Osteoblast (primary cell): Measurements from ENCODE around the gene PCCA. TPM values are rescaled to one million over a fixed set of nuclear protein-coding genes. Genes with fewer than 3 reads are reported as not detected.

Experiments used
- DNase-seq: peaks from one replicate; pipeline ENCODE4 v3.0.0; 2011; ENCODE audit warnings: low spot score, mixed read lengths; ENCODE audit not compliant: insufficient read length; ENCODE audit errors: missing footprints
- H2AFZ ChIP-seq: 2 replicates; pipeline ENCODE4 v1.6.0; 2011; ENCODE audit warnings: mild to moderate bottlenecking, low read length
- H3K27ac ChIP-seq: 2 replicates; pipeline ENCODE4 v1.5.1; 2011; ENCODE audit warnings: mild to moderate bottlenecking, low read depth, low read length, moderate library complexity
- H3K27me3 ChIP-seq: 2 replicates; pipeline ENCODE4 v1.6.0; 2012; ENCODE audit warnings: mild to moderate bottlenecking, control low read depth, inconsistent platforms, low read length, moderate library complexity; ENCODE audit not compliant: insufficient read depth
- H3K36me3 ChIP-seq: 2 replicates; pipeline ENCODE4 v1.5.1; 2011; ENCODE audit warnings: mild to moderate bottlenecking, low read length, control low read depth, moderate library complexity; ENCODE audit not compliant: insufficient read depth
- H3K4me1 ChIP-seq: 2 replicates; pipeline ENCODE4 v1.5.1; 2011; ENCODE audit warnings: mild to moderate bottlenecking, low read length, control low read depth, moderate library complexity; ENCODE audit not compliant: insufficient read depth
- H3K4me2 ChIP-seq: 2 replicates; pipeline ENCODE4 v1.6.0; 2011; ENCODE audit warnings: mild to moderate bottlenecking, low read length; ENCODE audit not compliant: insufficient read depth
- H3K4me3 ChIP-seq: fragments of 200-600 bp; sonication (generic); 3 replicates; pipeline ENCODE4 v1.5.1; 2012; ENCODE audit warnings: mild to moderate bottlenecking, low read length, inconsistent platforms; ENCODE audit not compliant: insufficient read depth
- H3K79me2 ChIP-seq: 2 replicates; pipeline ENCODE4 v1.6.0; 2012; ENCODE audit warnings: mild to moderate bottlenecking, low read length, control low read depth, inconsistent platforms; ENCODE audit not compliant: insufficient read depth
- H3K9me3 ChIP-seq: 2 replicates; pipeline ENCODE4 v1.5.1; 2011; ENCODE audit warnings: low read depth, low read length, control low read depth
- H4K20me1 ChIP-seq: 2 replicates; pipeline ENCODE4 v1.6.0; 2012; ENCODE audit warnings: mild to moderate bottlenecking, low read length, control low read depth; ENCODE audit not compliant: insufficient read depth
- CTCF ChIP-seq: IDR thresholded peaks from 2 replicates; pipeline ENCODE4 v1.5.1; 2011; ENCODE audit warnings: mild to moderate bottlenecking, low read depth, low read length, moderate library complexity; ENCODE audit errors: extremely low read depth
- total RNA-seq: library from RNA; depleted of rRNA; stranded (reverse); fragments of >200 nt; gene quantifications from 2 replicates; pipeline ENCODE4 v1.2.3, GENCODE V29; 2012

Gene PCCA
- total RNA-seq, 1 donor = 40.5 TPM

GRCh38 chr13:100234524-100235136 lies 145.7 kb downstream of the PCCA start:
- Histone ChIP-seq H4K20me1 (no peaks in the 10 kb centered on the region), H3K4me1 (peaks cover 12% of the 10 kb centered on the region), H3K36me3 (no peaks in the 10 kb centered on the region), H3K27ac (peak overlapping the region; percentile 21), H3K4me3 (peak overlapping the region; percentile 6), H3K9me3 (no peaks in the 10 kb centered on the region), H2AFZ (no peak overlapping the region), H3K27me3 (no peaks in the 10 kb centered on the region), H3K79me2 (peaks cover 6% of the 10 kb centered on the region), H3K4me2 (peak overlapping the region; percentile 70)
- no peak for TF ChIP-seq CTCF
- peak; percentile 58 for DNase-seq

- H3K4me2 ChIP-seq = peak overlapping the region; percentile 70
- H3K9me3 ChIP-seq = no peaks in the 10 kb centered on the region
- no peak overlapping the region for H3K27ac ChIP-seq
- DNase-seq = peak; percentile 78
- peak; percentile 70 for TF ChIP-seq CTCF
- H3K36me3 ChIP-seq = no peaks in the 10 kb centered on the region
- no peaks in the 10 kb centered on the region for H4K20me1 ChIP-seq
- no peaks in the 10 kb centered on the region for H3K27me3 ChIP-seq
- H3K4me1 ChIP-seq = peaks cover 12% of the 10 kb centered on the region
- no peak overlapping the region for H3K4me3 ChIP-seq
- no peak overlapping the region for H2AFZ ChIP-seq
- H3K79me2 ChIP-seq = peaks cover 4% of the 10 kb centered on the region
These were observed 146.5 kb downstream of the PCCA start for GRCh38 chr13:100235311-100235901.

GRCh38 chr13:100240109-100240779 lies 151.4 kb downstream of the PCCA start:
- H3K79me2 ChIP-seq = no peaks in the 10 kb centered on the region
- no peak overlapping the region for H2AFZ ChIP-seq
- no peak for DNase-seq
- no peak for TF ChIP-seq CTCF
- H3K4me3 ChIP-seq = no peak overlapping the region
- no peaks in the 10 kb centered on the region for H3K36me3 ChIP-seq
- H3K4me1 ChIP-seq = peaks cover 3% of the 10 kb centered on the region
- no peaks in the 10 kb centered on the region for H3K9me3 ChIP-seq
- no peaks in the 10 kb centered on the region for H3K27me3 ChIP-seq
- no peaks in the 10 kb centered on the region for H4K20me1 ChIP-seq
- no peak overlapping the region for H3K27ac ChIP-seq
- H3K4me2 ChIP-seq = no peak overlapping the region

- DNase-seq = no peak
- no peak for TF ChIP-seq CTCF
- H2AFZ ChIP-seq = no peak overlapping the region
- H3K9me3 ChIP-seq = no peaks in the 10 kb centered on the region
- H3K4me2 ChIP-seq = no peak overlapping the region
- no peaks in the 10 kb centered on the region for H3K79me2 ChIP-seq
- no peak overlapping the region for H3K27ac ChIP-seq
- no peaks in the 10 kb centered on the region for H3K36me3 ChIP-seq
- no peak overlapping the region for H3K4me3 ChIP-seq
- H3K4me1 ChIP-seq = peaks cover 3% of the 10 kb centered on the region
- no peaks in the 10 kb centered on the region for H4K20me1 ChIP-seq
- no peaks in the 10 kb centered on the region for H3K27me3 ChIP-seq
These were observed 155.5 kb downstream of the PCCA start for GRCh38 chr13:100244431-100244830.
